K562 (cell line): ENCODE results near the gene ETS2. TPM values are rescaled to one million over a fixed set of nuclear protein-coding genes. Genes with fewer than 3 reads are reported as not detected.

Experiments
- CBFA2T3 ChIP-seq: fragments of 450-650 bp; IDR thresholded peaks from 2 replicates; pipeline ENCODE4 v1.6.1; 2017
- CUX1 ChIP-seq: fragments of 200-800 bp; sonication (Bioruptor generic); IDR thresholded peaks from 2 replicates; pipeline ENCODE4 v1.6.1; 2016; ENCODE audit warnings: missing genetic modification characterization, missing compliant biosample characterization
- CXXC5 ChIP-seq: fragments of 250-450 bp; sonication (Bioruptor Pico); IDR thresholded peaks from 2 replicates; pipeline ENCODE4 v1.8.0; 2022; ENCODE audit warnings: inconsistent platforms, mild to moderate bottlenecking, moderate library complexity
- EHMT2 ChIP-seq: fragments of 450-650 bp; IDR thresholded peaks from 2 replicates; pipeline ENCODE4 v1.6.1; 2018; ENCODE audit warnings: antibody characterized with exemption
- GMEB1 ChIP-seq: fragments of 250-450 bp; sonication (Bioruptor Pico); IDR thresholded peaks from 2 replicates; pipeline ENCODE4 v1.4.0; 2020; ENCODE audit warnings: mild to moderate bottlenecking
- HMG20A ChIP-seq: fragments of 450-650 bp; formaldehyde crosslinking; conservative IDR thresholded peaks from 2 replicates; pipeline ENCODE4 v1.4.0; 2020; ENCODE audit warnings: mild to moderate bottlenecking, mixed read lengths
- IRF2 ChIP-seq: sonication (generic); formaldehyde crosslinking; IDR thresholded peaks from 2 replicates; pipeline ENCODE4 v1.8.1; 2022; ENCODE audit warnings: mild to moderate bottlenecking, missing genetic modification reagents
- LCOR ChIP-seq: sonication (generic); formaldehyde crosslinking; IDR thresholded peaks from 2 replicates; pipeline ENCODE4 v1.8.0; 2022; ENCODE audit warnings: mild to moderate bottlenecking, missing genetic modification reagents
- RFX7 ChIP-seq: fragments of 250-450 bp; sonication (Bioruptor Pico); IDR thresholded peaks from 2 replicates; pipeline ENCODE4 v1.5.1; 2021; ENCODE audit warnings: mild to moderate bottlenecking
- SMAD4 ChIP-seq: fragments of 250-450 bp; sonication (Bioruptor Pico); conservative IDR thresholded peaks from 2 replicates; pipeline ENCODE4 v1.8.0; 2021; ENCODE audit warnings: inconsistent platforms, mild to moderate bottlenecking, moderate library complexity
- TEAD2 ChIP-seq: fragments of 450-650 bp; IDR thresholded peaks from 2 replicates; pipeline ENCODE4 v1.6.1; 2016; ENCODE audit warnings: missing genetic modification characterization, control low read depth, missing compliant biosample characterization
- TRIM28 ChIP-seq: fragments of 450-650 bp; IDR thresholded peaks from 2 replicates; pipeline ENCODE4 v1.6.1; 2017
- polyA plus RNA-seq, 8 experiments: library from polyadenylated mRNA; depleted of rRNA in 4 of 8; stranded (reverse) in 5 of 8; unstranded in 3 of 8; fragments of >200 nt; fragmentation: Nextera tagmentation in 2 of 8; fragmentation: Illumina TruSeq in 1 of 8; extraction: Ambion mirVana in 2 of 8; extraction: Trizol in 1 of 8; gene quantifications; 2 replicates each; pipeline versions ENCODE4 v1.2.1 to v1.2.3, GENCODE V29; 2011 to 2014; ENCODE audit warnings: inconsistent platforms in 1 of 8, missing spikeins in 1 of 8
- total RNA-seq, 7 experiments: library from RNA; depleted of rRNA in 6 of 7; stranded (reverse); fragments of >200 nt in 6 of 7; fragmentation: Illumina TruSeq in 2 of 7; extraction: Trizol in 2 of 7; gene quantifications; 2 replicates each; pipeline versions ENCODE4 v1.2.1 to v1.2.3, GENCODE V29; 2011 to 2021; ENCODE audit warnings: low replicate concordance in 1 of 7

Gene ETS2
- total and polyA plus RNA-seq, 9 of the 15 experiments (the other 6 are each of a cell fraction or from before 2014, with no cell fraction given) = 1.7 to 24.4 (median 12.2) TPM

GRCh38 chr21:38857152-38857825 is 51.6 kb downstream of the ETS2 start (continued):
- no peak for TF ChIP-seq GMEB1 (CRISPR knock-in tag)
- TF ChIP-seq SMAD4 (CRISPR knock-in tag) = peak; percentile 49; the same call in 1 of the 2 replicates
- TF ChIP-seq TEAD2 = no peak
- TF ChIP-seq CXXC5 (CRISPR knock-in tag) = no peak
- TF ChIP-seq RFX7 (CRISPR knock-in tag) = no peak
- TF ChIP-seq CBFA2T3 = peak; percentile 74
- no peak for TF ChIP-seq EHMT2
- no peak for TF ChIP-seq IRF2 (CRISPR knock-in tag)
- TF ChIP-seq CUX1 (CRISPR knock-in tag) = no peak
- no peak for TF ChIP-seq TRIM28
- TF ChIP-seq LCOR (CRISPR knock-in tag) = no peak
- no peak for TF ChIP-seq HMG20A (CRISPR knock-in tag)
